Activated CD8-positive, alpha-beta memory T cell treated with anti-CD3 and anti-CD28 coated beads for 4 hours (primary cell): Measurements from ENCODE around the gene SCP2.

Experiments used
- DNase-seq, 2 donors: peaks; one replicate each; pipeline ENCODE4 v3.0.0-alpha.2; 2020; ENCODE audit warnings: low read depth in 2 of 2

The SCP2 gene

DNA sequence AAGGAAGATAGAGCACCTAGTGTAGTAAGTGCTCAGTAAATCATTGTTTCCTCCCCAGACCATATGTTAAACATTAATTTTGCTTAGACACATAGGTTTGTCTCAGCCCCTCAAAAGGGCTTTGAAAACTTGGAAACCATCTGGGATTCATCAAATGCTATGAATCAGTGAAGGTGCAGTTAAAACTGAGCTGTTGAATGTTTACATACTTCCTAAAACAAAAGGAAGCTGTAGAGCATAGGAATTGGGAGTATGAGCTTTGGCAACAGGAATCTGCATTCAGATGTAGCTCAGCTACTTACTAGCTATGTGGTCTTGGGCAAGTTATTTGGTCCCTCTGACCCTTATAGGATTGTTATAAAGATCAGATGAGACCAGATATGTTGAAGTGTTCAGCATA, 116.2 kb downstream of the SCP2 start:
- DNase-seq = no peak

DNA sequence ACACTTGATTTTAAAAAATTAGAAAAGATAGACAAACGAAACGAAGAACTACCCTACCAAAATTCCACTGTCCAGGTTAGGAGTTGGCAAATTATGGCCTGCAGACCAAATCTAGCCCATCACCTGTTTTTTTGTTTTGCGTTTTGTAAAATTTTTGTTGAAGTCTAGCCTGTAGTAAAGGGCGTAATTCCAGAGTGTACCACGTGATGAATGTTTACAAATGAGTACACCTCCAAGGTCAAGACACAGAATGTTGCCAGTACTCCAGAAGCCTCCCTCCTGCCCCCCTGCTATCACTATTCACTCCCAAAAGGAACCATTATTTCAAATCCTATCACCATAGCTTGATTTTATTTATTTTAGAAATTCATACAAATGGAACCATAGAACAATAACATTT, 117.8 kb downstream of the SCP2 start:
- DNase-seq = no peak

DNA sequence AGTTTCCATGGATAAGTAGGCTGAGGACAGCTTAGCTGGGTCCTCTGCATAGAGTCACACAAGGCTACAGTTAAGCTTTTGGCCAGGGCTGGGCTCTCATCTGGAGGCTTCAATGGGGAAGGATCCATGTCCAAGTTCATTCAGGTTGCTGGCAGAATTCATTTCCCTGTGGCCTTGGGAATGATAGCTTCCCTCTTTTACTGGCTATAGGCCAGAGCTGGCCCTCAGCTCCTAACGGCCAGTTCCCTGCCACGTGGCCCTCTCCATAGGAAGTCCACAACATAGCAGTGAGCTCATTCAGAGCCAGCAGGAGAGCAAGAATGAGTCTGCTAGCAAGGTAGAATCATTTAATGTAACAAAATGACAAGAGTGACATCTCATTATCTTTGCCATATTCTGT, 119.9 kb downstream of the SCP2 start:
- no peak for DNase-seq

DNA sequence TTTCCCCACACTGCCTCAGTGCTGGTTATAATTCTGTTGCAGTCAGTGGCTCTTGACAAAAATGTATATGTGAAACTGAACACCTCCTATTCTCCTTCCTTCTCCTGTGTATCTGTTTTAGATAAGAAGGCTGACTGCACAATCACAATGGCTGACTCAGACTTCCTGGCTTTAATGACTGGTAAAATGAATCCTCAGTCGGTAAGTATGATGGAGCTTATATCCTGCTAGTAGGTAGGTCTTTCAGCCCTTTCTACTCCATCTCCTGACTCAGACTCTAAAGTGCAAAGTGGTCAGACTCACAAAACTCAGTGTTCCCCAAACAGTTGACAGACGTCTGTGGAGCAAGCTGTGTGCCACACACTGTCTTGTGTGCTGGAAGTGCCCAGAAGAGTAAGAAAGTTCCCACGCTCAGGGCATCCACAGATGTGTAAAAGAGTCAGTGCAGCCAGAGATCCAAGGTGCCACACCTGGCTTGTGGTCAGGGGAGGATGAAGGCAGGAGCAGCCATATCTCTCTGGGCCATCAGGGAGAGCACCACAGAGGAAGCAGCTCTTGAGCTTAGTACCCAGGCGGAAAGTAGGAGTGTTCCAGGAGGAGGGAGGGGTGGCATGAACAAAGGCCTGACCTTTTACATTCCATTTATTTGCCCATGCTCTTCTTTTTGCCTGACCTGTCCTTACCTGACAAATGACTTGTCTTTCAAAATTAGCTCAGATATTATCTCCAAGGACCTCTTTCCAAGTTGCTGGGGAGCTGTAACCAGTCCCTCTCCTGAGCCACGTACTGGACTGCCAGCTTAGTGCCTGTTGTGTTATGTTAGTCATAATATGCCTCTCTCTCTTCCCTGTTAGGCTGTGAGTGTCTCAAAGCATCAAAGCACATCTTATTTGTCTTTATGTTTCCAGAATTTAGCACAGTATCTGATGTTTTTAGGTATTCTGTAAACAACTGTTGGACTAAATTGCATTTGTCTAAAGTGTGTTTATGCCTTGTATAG, 121.0 kb downstream of the SCP2 start:
- no peak for DNase-seq

DNA sequence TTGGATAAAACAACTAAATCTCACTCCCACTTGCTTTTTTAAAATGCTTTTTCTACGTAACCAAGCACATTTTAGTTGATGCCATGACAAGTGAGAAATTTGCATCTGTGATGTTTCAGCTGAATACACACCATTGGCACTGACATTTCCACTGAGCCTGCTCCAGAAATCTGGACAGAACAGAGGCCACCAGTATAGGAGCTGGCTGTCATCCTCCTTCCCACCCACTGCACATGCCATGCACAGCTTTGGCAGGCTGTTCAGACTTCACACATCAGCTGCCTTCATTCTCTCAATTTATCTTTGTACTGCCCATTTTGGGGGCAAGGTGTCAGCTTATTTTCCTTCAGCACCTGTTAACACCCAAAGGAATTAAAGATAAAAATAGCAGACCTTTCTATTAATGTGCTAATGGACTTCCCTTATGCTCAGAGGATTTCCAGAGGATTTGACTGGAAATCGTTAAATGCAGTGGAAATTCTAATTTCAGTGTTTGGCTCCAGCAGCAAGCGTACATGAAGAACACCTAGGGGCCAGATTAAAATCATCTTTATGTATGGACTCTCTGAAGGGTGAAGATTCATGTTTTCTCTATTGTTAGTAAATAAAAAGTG, 122.0 kb downstream of the SCP2 start:
- no peak for DNase-seq

DNA sequence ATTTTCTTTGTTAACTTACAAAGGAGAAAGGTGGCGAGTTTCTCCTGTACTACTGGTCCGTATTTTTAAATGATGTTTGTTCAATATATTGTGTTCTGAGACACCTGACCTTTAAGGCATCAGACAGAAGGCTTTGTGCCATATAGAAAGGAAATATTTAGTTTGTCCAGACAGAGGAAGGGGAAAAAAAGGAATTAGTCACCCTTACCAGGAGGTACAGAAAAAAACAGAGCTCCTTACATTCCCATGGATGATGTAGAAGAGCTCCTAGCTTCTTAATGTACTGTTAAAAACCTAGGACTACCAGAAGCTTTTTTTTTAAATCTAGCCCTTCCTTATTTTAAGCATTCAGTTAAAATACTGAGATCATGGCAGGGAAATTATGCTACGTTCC, 122.5 kb downstream of the SCP2 start:
- DNase-seq = no peak

DNA sequence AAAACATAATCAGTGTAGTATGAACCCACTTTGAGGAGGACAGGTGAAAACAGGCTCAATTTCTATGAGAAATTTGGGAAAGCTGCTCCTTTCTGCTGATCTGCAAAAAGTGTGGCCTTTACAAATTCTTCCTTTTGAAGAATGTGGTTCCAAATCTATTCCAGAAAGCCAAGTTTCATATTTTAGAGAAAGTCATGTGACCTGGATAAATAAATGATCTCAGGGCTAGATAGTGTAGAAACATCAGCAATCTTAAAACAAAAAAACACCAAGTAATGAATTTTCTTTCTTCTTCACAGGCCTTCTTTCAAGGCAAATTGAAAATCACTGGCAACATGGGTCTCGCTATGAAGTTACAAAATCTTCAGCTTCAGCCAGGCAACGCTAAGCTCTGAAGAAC, 123.2 kb downstream of the SCP2 start:
- DNase-seq = no peak

DNA sequence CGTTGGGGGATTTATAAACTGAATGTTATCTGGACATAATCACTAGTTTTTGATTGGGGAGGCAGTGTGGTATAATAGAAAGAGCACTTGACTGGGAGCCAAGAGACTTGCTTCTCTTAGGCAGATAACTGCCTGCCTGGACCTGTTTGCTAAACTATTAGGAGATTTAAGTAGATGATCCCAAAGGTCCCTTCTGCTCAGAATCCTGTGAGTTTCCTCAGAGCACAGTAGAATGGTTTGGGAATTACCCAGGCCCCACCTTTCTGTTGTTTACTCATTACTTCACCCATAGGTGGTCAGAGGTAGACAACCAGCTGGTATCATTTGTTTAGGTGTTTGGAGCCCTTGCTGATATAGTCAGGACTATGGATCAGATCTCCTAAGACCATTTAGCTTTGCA, 124.6 kb downstream of the SCP2 start:
- DNase-seq = no peak

DNA sequence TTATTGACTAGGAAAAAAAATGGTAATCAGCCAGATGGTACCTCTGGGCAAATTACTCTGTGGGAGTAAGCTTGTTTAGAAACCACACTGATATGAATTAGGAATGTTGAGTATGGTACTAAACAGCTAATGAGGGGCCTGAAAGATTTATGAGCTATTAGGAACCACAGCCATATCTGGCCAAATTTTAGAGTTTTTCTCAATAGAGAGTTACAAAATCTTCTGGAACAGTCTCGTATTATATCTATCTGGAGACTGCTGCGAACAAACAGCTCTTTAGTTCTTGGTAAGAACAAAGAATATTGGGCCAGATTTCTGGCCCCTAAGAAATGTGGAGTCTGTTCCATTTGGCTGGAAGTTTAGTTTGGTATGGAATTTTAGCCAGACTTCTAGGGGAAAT, 130.1 kb downstream of the SCP2 start:
- DNase-seq = no peak

DNA sequence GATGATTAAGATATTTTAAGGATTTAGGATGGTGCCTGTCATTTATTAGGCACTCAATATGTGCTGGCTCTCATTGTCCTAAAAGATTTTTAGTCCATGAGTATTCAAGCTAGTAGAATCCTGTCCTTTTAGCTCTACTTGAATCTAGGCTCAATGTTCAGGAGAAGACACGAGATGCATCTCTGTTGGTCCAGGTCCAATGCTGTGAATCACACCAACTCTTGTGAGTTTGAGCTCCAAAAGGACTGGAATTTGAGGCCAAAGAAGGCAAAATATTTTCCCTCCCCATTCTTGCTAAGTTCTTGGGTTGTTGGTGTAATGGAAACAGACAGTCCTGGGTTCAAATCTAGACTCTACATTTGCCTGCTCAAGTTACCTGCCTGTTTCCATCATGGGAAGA, 133.5 kb downstream of the SCP2 start:
- DNase-seq = no peak

DNA sequence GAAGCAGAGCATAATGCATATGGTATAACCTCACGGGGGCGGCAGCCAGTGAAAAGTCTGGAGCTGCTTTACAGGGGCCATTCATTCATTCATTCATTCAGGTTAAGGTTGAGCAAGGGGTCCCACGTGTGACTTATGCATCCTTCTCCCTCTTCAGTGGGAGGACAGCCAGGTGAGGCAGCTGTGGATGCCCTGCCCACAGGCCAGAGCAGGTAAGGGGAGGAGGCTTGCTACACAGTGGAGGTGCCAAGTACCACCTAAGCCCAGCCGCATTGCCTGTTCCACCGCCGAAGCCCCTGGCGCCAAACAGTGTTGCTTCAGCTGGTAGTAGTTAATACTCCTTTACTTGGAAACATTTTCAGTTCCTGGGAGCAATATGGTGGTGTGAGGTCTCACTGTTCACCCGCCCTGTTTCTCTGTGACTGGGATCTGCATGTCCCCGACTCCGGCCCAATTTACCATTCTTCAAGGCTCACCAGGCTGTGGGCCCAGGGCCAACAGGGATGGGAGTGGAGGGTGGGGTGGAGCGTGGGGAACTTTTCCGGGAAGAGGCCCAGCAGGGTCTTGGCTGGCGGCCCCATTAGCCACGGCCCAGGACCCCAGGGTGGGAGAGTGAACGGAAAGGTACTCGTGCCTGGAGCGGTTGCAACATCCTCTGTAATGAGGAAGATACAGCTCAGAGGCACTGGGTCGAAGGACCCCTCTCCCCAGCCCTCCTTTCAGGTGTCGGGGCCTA, 134.2 kb downstream of the SCP2 start:
- DNase-seq = no peak

DNA sequence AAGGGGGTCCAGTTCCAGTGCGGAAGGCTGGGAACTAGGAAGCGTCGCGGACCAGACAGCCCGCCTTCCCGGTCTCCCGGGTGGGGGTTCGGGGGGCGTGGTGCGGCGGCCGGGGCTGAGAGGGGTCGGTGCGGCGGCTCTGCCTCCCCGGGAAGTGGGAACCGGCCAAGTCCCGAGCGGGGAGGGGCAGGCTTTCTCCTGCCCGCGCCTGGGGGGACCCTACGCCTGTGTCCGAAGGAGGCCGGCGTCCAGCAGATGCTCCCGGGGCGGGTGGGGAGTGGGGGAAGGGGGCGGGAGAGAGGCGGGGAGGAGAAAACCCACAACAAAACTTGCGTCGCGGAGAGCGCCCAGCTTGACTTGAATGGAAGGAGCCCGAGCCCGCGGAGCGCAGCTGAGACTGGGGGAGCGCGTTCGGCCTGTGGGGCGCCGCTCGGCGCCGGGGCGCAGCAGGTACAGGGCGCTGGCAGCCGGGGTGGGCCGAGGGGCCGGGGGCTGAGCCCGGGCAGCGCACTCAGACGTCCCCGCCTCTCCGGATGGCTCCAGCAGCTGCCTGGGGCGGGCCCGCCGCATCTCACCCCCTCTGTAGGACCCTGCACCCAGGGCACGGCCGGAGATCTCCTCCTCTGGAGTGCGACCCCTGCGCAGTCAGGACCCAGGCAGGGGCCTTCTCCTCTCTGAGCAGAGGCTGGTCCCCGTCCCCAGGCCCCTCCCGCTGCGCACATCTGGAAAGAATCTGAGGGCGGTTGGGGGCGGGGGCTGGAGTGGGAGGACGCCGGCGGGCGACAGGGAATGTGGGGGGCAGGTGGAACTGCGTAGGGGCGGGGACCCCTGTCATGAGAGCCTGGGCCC, 135.0 kb downstream of the SCP2 start, which contains the start of gene PODN:
Gene PODN (plus strand): TSS at position 355 of the 849 bp plus-strand sequence. CDS start 7,643 bp downstream, outside the sequence.
- no peak for DNase-seq

DNA sequence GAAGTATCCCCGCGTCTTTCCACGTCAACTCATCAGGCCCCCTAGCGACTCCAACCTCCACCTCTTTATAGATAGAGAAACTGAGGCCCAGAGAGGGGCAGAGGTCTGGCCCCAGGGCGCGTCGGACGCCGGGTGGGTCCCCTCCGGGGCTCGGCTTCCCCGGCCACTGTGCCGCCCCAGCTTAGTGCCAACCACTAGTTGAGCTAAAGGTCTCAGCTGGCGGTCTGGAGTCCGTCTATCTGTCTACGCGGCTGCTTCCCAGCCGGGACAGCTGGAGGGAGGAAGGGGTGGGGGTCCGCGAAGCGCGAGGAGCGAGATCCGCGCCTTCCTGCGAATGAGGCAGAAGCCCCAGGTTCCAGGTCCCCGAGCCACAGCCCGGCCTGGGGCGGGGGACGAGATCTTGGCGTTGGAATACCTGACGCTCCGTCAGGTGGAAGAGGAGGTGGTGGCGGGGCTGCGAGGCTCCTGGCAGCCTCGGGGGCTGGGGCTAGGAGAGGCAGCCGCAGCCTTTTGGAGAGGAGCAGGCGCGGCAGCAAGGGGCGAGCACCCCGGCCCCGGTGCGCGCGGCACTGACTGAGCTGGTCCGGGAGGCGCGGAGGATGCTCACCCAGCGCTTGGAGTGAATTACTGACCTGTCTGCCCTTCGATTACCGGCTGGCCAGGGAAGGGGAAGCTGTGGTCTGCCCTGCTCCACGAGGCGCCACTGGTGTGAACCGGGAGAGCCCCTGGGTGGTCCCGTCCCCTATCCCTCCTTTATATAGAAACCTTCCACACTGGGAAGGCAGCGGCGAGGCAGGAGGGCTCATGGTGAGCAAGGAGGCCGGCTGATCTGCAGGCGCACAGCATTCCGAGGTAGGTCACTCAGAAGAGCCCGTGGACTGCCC, 135.9 kb downstream of the SCP2 start:
- no peak for DNase-seq

DNA sequence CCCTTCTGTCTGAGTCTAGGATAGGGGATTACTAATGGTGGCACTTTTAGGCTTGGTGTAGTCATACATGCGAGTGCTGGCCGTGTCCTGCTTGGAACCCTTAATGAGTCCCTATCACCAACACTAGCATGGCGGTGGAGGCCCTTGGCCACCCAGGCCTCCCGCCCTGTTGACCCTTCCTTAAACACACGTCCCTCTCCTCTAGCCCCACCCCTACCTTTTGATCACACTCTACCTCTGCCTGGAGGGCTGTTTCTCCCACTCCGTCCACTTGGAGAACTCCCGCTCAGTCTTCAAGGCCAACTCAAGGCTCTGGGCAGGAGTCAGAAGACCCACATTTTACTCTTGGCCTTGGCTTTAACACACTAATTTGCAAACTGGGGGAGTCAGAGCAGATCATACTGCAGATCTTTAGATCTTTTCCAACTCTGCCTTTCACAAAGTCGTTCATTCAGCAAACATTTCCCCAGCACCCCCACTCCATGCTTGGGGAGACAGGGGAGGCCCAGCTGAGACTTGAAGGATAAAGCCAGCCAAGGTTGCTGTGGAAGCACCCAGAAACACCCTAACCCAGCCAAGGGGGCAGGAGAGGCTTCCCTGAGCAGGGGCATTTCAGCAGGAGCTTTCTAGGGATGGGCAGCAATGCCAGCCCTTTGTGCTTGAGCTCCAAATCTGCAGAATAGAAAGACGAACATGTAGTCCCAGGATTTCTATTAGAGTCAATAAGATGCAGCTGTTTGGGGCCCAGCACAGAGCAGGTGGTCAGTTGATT, 136.9 kb downstream of the SCP2 start:
- no peak for DNase-seq

DNA sequence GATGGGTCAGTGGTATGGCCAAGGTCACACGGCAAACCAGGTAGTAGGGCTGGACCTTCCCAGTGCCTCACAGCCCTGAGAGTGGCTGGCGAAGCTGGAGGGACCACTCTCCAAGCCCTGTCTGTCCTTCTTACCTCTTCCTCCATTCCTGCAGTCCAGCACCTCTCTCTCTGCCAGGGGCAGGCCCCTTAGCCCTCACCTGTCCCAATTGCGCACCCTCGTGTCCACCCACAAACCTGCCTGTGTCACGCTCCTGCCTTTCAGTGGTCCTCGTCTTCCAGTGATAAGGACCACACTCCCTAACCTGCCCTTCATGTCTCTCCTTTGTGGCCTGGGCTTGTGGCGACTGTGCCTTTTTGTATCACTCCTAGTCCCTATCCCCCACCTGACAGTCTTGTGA, 138.3 kb downstream of the SCP2 start:
- no peak for DNase-seq

DNA sequence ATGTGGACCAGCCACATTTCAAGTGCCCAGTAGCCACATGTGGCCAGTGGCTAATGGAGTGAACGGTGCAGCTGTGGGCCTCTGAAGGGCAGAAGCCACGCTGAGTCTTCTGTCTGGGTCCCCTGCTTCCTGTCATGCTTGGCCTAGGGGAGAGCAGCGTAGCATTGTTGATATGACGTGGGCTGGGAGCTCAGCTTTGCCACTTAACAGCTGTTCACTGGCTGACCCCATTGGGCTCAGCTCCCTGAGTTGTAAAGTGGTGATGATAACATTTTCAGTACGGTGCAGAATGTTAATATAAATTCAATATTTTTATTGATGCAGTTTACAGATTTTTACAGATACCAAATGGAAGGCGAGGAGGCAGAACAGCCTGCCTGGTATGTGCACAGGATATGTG, 139.4 kb downstream of the SCP2 start:
- no peak for DNase-seq

DNA sequence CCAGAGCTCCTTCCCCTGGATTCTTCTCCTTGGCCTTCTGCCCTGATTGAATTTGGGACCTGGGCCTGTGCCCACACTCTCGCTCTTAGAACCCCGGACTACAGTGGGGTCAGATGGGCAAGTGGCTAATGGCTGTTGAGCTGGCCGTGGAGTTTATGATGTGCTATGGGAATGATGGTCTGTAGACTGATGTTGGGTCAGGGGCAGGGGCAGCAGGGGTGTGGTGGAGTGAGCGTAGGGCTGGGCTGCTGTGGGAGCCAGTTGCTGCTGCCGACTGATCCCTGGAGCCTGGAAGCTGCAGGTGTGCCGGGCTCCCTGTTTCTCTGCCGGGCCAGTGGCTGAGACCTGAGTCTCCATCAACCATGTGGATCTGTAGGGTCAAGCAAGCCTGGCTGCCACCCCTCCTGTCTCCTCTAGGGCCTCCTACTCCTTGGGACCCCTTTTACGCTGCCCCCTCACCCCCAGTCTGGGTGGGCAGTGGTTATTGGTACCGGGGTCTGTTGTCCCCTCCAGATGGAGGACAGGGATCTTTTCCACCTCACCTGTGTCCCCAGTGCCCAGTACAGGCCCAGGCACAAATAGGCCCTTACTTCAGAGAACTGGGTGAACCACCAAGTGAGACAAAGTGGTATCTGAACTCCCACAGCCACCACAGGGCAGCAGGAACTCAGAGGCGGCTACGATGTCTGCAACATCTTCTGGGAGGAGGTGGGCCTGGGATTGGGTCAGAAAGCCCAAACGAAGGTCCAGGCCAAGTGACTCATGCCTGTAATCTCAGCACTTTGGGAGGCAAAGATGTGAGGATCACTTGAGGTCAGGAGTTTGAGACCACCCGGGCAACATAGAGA, 140.0 kb downstream of the SCP2 start:
- DNase-seq = no peak

DNA sequence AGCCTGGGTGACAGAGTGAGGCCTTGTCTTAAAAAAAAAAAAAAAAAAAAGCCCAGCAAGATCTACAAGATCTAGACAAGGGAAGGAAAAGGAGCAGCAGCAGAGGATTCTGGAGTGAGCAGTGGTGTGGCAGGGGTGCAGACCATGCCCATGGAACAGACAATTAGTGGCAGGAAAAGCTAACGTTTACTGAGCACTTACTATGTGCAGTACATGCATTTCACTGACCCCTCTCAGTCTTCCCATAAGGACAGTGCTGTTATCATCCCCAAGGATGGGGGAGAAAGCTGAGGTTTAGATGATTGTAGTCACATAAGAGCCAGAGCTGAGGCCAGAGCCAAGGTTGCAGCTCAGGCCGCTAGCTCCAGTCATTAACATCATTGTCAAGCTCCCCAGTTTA, 140.8 kb downstream of the SCP2 start:
- DNase-seq = no peak
